ENCODE measurements around the gene KLF11.
A peak's percentile ranks its signal among the peaks of the same experiment; 100 is the strongest.

GRCh38 chr2:10097352-10098148, 54.2 kb downstream of the KLF11 start:
- TF ChIP-seq POLR2A (IDR thresholded peaks at IDR 0.05): no peak
- TF ChIP-seq, protein P1, sequence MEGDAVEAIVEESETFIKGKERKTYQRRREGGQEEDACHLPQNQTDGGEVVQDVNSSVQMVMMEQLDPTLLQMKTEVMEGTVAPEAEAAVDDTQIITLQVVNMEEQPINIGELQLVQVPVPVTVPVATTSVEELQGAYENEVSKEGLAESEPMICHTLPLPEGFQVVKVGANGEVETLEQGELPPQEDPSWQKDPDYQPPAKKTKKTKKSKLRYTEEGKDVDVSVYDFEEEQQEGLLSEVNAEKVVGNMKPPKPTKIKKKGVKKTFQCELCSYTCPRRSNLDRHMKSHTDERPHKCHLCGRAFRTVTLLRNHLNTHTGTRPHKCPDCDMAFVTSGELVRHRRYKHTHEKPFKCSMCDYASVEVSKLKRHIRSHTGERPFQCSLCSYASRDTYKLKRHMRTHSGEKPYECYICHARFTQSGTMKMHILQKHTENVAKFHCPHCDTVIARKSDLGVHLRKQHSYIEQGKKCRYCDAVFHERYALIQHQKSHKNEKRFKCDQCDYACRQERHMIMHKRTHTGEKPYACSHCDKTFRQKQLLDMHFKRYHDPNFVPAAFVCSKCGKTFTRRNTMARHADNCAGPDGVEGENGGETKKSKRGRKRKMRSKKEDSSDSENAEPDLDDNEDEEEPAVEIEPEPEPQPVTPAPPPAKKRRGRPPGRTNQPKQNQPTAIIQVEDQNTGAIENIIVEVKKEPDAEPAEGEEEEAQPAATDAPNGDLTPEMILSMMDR (IDR thresholded peaks at IDR 0.05): peak; percentile 91 to 96 (median 94)

Data from gastroesophageal sphincter (tissue), 3 donors.